HG02981 (cell line): ENCODE results near the gene HRH1.
"Not testable (repeated sequence)": the region's sequence is repeated elsewhere in the genome, so short reads cannot be mapped to it uniquely, and the experiment has no call there.

ENCODE experiments used
- ATAC-seq: cut with Tn5 transposase; IDR thresholded peaks from one replicate; pipeline ENCODE4 v1.9.1; 2021; ENCODE audit warnings: mild to moderate bottlenecking, moderate library complexity; ENCODE audit not compliant: unreplicated experiment

The HRH1 gene

GRCh38 chr3:11168881-11169805, 14.8 kb downstream of the HRH1 start:
- no peak for ATAC-seq

- ATAC-seq: no peak
Observed at GRCh38 chr3:11170052-11170770, 15.9 kb downstream of the HRH1 start.

GRCh38 chr3:11172096-11172690, 17.9 kb downstream of the HRH1 start:
- ATAC-seq: no peak

- ATAC-seq: no peak
Observed at GRCh38 chr3:11173828-11174465, 19.7 kb downstream of the HRH1 start.

GRCh38 chr3:11178421-11178820, 24.1 kb downstream of the HRH1 start:
- ATAC-seq: no peak

- ATAC-seq: not testable (repeated sequence)
Observed at GRCh38 chr3:11184328-11184969, 30.2 kb downstream of the HRH1 start.

GRCh38 chr3:11185144-11185543, 30.9 kb downstream of the HRH1 start:
- no peak for ATAC-seq

- no peak for ATAC-seq
Observed at GRCh38 chr3:11185564-11186317, 31.4 kb downstream of the HRH1 start.

GRCh38 chr3:11186318-11186692, 32.0 kb downstream of the HRH1 start:
- no peak for ATAC-seq

- no peak for ATAC-seq
Observed at GRCh38 chr3:11186771-11187191, 32.5 kb downstream of the HRH1 start.

GRCh38 chr3:11187681-11188080, 33.4 kb downstream of the HRH1 start:
- no peak for ATAC-seq

- no peak for ATAC-seq
Observed at GRCh38 chr3:11188231-11188630, 33.9 kb downstream of the HRH1 start.

- no peak for ATAC-seq
Observed at GRCh38 chr3:11195201-11195600, 40.9 kb downstream of the HRH1 start.

GRCh38 chr3:11195721-11196332, 41.5 kb downstream of the HRH1 start:
- no peak for ATAC-seq

GRCh38 chr3:11197484-11197883, 43.2 kb downstream of the HRH1 start:
- ATAC-seq: no peak

GRCh38 chr3:11198070-11198469, 43.8 kb downstream of the HRH1 start:
- no peak for ATAC-seq

- no peak for ATAC-seq
Observed at GRCh38 chr3:11198495-11198894, 44.2 kb downstream of the HRH1 start.

GRCh38 chr3:11199902-11200845, 45.9 kb downstream of the HRH1 start:
- ATAC-seq: no peak
